ENCODE data around the gene ID4. TPM values are rescaled to one million over a fixed set of nuclear protein-coding genes. Genes with fewer than 3 reads are reported as not detected.

The ID4 gene
- 44.3 and 54.6 TPM in 2 replicates for total RNA-seq
- polyA plus RNA-seq = 89.2 and 137 TPM in 2 replicates

- no peaks in the 10 kb centered on the region for H3K27me3 ChIP-seq
Observed at GRCh38 chr6:19836799-19837510, at the start of gene ID4. TSS of gene ID4 (plus strand) at chr6:19837370. CDS start at chr6:19837755, 385 bp downstream.

DNA sequence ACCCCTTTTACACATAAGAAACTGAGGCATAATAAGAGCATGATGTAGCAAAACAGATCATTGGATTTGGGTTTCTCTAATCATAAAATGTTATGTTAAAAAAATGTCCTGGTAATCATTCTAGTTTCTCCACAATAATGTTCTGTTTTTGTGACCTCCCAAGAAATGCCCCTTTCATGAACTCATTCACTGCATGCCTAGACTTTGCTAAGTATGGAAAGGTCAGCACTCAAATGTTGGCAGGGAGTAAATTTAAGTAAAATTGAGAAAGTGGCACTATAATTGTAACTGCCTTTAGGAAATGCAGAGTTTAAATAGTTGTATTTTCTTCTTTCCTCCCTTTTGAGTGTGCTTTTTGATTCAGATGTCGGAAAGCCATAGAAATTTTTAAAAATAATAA, 48.5 kb upstream of the ID4 start:
- H3K9me2 ChIP-seq (replicated peaks; ENCODE audit: insufficient read depth) = no peaks in the 10 kb centered on the region
- no peak for DNase-seq (ENCODE audit: low spot score)
- H3K27ac ChIP-seq = no peak overlapping the region
- H4K20me1 ChIP-seq (ENCODE audit: insufficient read depth, poor library complexity, severe bottlenecking) = no peaks in the 10 kb centered on the region
- H2AFZ ChIP-seq = no peak overlapping the region
- 91% methylated on average over 1 of the region's 1 CpG for WGBS (ENCODE audit: low lambda C conversion rate, missing lambda C conversion rate)
- no peaks in the 10 kb centered on the region for H3K36me3 ChIP-seq (replicated peaks; ENCODE audit: insufficient read depth, low read depth)
- no peaks in the 10 kb centered on the region for H3K9me3 ChIP-seq (ENCODE audit: low read depth)
- H3K4me3 ChIP-seq = no peak overlapping the region
- H3K27me3 ChIP-seq = no peaks in the 10 kb centered on the region
- TF ChIP-seq EZH2 (IDR thresholded peaks at IDR 0.05; ENCODE audit: borderline replicate concordance) = no peak
- no peak for TF ChIP-seq EZH2phosphoT487 (IDR thresholded peaks at IDR 0.05; ENCODE audit: low read depth, severe bottlenecking, unreplicated experiment)
- no peak for TF ChIP-seq CTCF (IDR thresholded peaks at IDR 0.05; ENCODE audit: poor library complexity)
- H3K4me1 ChIP-seq (ENCODE audit: insufficient read depth) = no peaks in the 10 kb centered on the region
- H3K79me2 ChIP-seq = no peaks in the 10 kb centered on the region
- no peak overlapping the region for H3K4me2 ChIP-seq

More at GRCh38 chr6:19836799-19837510, at the start of gene ID4:
- Histone ChIP-seq H3K4me2 (peak within 1 kb of the TSS; percentile 80), H3K9me2 (replicated peaks; ENCODE audit: insufficient read depth) (no peaks in the 10 kb centered on the region), H4K20me1 (ENCODE audit: insufficient read depth, poor library complexity, severe bottlenecking) (no peaks in the 10 kb centered on the region), H3K4me1 (ENCODE audit: insufficient read depth) (peaks cover 12% of the 10 kb centered on the region), H3K36me3 (replicated peaks; ENCODE audit: insufficient read depth, low read depth) (no peaks in the 10 kb centered on the region), H3K9me3 (ENCODE audit: low read depth) (no peaks in the 10 kb centered on the region), H3K27ac (peak within 1 kb of the TSS; percentile 92), H2AFZ (peak within 1 kb of the TSS; percentile 50), H3K4me3 (peak within 1 kb of the TSS; percentile 86), H3K79me2 (peaks cover 38% of the 10 kb centered on the region)
- TF ChIP-seq CTCF (IDR thresholded peaks at IDR 0.05; ENCODE audit: poor library complexity) (no peak), EZH2 (IDR thresholded peaks at IDR 0.05; ENCODE audit: borderline replicate concordance) (no peak), EZH2phosphoT487 (IDR thresholded peaks at IDR 0.05; ENCODE audit: low read depth, severe bottlenecking, unreplicated experiment) (no peak)
- WGBS (ENCODE audit: low lambda C conversion rate, missing lambda C conversion rate) = 0% methylated on average over 37 of the region's 71 CpGs
- DNase-seq (ENCODE audit: low spot score) = peak; percentile 98

DNA sequence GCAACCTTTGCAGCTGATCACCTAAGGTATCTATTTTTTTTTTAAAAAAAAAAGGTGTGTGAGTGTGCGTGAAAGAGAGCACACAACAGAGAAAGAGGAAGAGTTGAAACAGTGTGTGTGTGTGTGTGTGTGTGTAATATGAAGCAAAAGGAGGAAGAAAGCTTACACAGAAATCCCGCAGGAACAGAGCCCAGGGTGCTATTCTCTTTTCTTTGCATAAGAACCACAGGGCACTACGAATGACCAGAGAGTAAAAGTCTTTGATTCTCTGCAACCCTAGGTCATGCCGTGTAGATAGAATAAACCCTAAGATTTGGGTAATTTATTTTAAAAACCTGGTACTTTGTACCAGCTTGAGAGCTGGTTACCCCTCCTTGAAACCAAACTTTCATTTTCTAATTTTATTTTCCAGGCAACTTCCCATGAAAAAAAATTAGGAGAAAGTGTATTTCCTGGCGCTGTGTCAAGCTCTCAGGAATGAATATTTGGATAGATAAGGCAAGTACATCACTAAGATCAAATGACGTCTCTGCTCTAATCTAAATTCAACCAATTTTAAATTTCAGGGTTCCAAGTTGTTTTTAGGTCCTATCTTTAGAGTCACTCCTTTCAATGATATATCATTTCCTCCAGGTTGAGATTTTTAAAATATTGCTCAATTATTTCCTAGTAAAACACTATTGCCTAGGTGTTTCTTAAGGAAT, 47.9 kb upstream of the ID4 start:
- H3K27ac ChIP-seq = no peak overlapping the region
- no peaks in the 10 kb centered on the region for H3K9me2 ChIP-seq (replicated peaks; ENCODE audit: insufficient read depth)
- H3K36me3 ChIP-seq (replicated peaks; ENCODE audit: insufficient read depth, low read depth) = no peaks in the 10 kb centered on the region
- H3K9me3 ChIP-seq (ENCODE audit: low read depth) = no peaks in the 10 kb centered on the region
- no peak overlapping the region for H3K4me2 ChIP-seq
- no peak overlapping the region for H2AFZ ChIP-seq
- no peak overlapping the region for H3K4me3 ChIP-seq
- no peaks in the 10 kb centered on the region for H3K79me2 ChIP-seq
- WGBS (ENCODE audit: low lambda C conversion rate, missing lambda C conversion rate) = 66% methylated on average over 6 of the region's 6 CpGs
- no peak for DNase-seq (ENCODE audit: low spot score)
- TF ChIP-seq EZH2 (IDR thresholded peaks at IDR 0.05; ENCODE audit: borderline replicate concordance) (no peak), CTCF (IDR thresholded peaks at IDR 0.05; ENCODE audit: poor library complexity) (no peak), EZH2phosphoT487 (IDR thresholded peaks at IDR 0.05; ENCODE audit: low read depth, severe bottlenecking, unreplicated experiment) (no peak)
- H3K27me3 ChIP-seq = no peaks in the 10 kb centered on the region
- no peaks in the 10 kb centered on the region for H3K4me1 ChIP-seq (ENCODE audit: insufficient read depth)
- no peaks in the 10 kb centered on the region for H4K20me1 ChIP-seq (ENCODE audit: insufficient read depth, poor library complexity, severe bottlenecking)
